ENCODE results near the gene POU3F4.

Gene POU3F4

GRCh38 chrX:83516597-83516996 lies 8.5 kb downstream of the POU3F4 start:
- peaks cover 14% of the 10 kb centered on the region for H3K9me3 ChIP-seq (ENCODE audit: control insufficient read depth, low read depth, low read length)
- no peak overlapping the region for H3K27ac ChIP-seq (ENCODE audit: low read length)
- H3K27me3 ChIP-seq (ENCODE audit: control insufficient read depth, insufficient read depth, low read length), result no peaks in the 10 kb centered on the region
- no peak overlapping the region for H3K4me3 ChIP-seq (ENCODE audit: low read length)
- no peak overlapping the region for H3K9ac ChIP-seq (ENCODE audit: low read length)
- H3K4me1 ChIP-seq (ENCODE audit: control insufficient read depth, low read depth, low read length), result peaks cover 31% of the 10 kb centered on the region
- H3K36me3 ChIP-seq (ENCODE audit: control insufficient read depth, low read depth, low read length), result no peaks in the 10 kb centered on the region

DNA sequence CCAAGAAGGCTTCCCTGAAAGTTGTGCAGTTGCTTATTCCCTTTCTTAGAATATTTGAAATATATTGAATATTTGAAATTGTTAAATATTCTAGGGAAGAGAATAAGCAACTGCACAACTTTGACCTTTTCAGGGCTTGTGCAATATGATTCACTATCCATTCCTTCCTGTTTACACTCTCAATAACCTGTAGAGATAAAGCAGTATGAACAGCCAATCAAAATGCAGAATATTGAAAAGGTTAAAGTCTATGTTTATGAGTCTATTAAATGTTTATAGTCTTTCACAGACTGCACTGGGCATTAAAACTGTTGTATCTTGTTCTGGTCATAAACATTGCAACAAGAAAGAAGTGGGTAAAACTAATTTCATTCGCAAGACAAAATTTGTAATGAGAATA lies 13.8 kb downstream of the POU3F4 start:
- H3K9ac ChIP-seq (ENCODE audit: low read length), result no peak overlapping the region
- no peak overlapping the region for H3K4me3 ChIP-seq (ENCODE audit: low read length)
- no peak overlapping the region for H3K27ac ChIP-seq (ENCODE audit: low read length)

GRCh38 chrX:83529950-83530349 lies 21.9 kb downstream of the POU3F4 start:
- no peaks in the 10 kb centered on the region for H3K4me1 ChIP-seq (ENCODE audit: control insufficient read depth, low read depth, low read length)
- H3K9me3 ChIP-seq (ENCODE audit: control insufficient read depth, low read depth, low read length), result peaks cover 17% of the 10 kb centered on the region
- no peak overlapping the region for H3K9ac ChIP-seq (ENCODE audit: low read length)
- H3K4me3 ChIP-seq (ENCODE audit: low read length), result no peak overlapping the region
- H3K27me3 ChIP-seq (ENCODE audit: control insufficient read depth, insufficient read depth, low read length), result no peaks in the 10 kb centered on the region
- no peak overlapping the region for H3K27ac ChIP-seq (ENCODE audit: low read length)
- H3K36me3 ChIP-seq (ENCODE audit: control insufficient read depth, low read depth, low read length), result no peaks in the 10 kb centered on the region

More for the DNA sequence above, 13.8 kb downstream of the POU3F4 start:
- Histone ChIP-seq H3K27me3 (ENCODE audit: control insufficient read depth, insufficient read depth, low read length) (no peaks in the 10 kb centered on the region), H3K4me1 (ENCODE audit: control insufficient read depth, low read depth, low read length) (peaks cover 4% of the 10 kb centered on the region), H3K36me3 (ENCODE audit: control insufficient read depth, low read depth, low read length) (no peaks in the 10 kb centered on the region), H3K9me3 (ENCODE audit: control insufficient read depth, low read depth, low read length) (peaks cover 9% of the 10 kb centered on the region)

DNA sequence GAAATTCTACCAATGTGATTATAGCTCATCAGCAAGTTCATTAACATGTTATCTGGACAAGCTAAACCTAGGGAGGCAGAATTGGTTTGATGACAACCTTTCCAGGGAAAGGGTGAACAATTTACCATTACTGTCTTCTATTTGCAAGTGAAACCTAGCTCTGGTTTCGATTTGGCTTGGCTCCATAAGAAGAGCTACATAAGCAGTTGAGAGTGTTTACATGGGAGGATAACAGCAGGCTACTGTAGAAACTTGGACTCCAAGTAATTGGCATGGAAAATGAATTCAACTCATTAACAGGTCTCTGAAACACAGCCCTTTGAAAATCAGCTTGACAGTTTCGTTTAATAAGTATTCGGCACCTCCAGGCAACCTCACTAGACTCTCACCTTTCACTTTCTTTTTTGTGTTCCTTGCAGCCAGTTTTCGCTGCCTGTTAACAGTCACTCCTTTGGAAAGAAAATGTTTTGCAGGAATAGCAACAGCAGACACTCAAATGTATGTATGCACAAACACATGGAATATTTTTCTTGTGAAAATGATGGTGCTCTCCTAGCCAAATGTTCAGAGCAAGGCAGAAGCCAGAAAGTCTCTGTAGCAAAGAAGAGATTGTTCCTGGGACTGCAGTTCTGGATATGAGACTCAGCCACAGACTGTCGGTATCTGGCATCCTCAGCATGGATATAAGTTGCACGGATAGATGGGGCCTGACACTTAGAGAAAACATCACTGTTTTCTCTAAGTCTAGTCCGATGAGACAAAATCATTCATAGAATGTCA lies 27.5 kb downstream of the POU3F4 start:
- Histone ChIP-seq H3K9me3 (ENCODE audit: control insufficient read depth, low read depth, low read length) (peaks cover 30% of the 10 kb centered on the region), H3K9ac (ENCODE audit: low read length) (no peak overlapping the region), H3K36me3 (ENCODE audit: control insufficient read depth, low read depth, low read length) (no peaks in the 10 kb centered on the region), H3K4me1 (ENCODE audit: control insufficient read depth, low read depth, low read length) (no peaks in the 10 kb centered on the region), H3K27me3 (ENCODE audit: control insufficient read depth, insufficient read depth, low read length) (no peaks in the 10 kb centered on the region), H3K4me3 (ENCODE audit: low read length) (no peak overlapping the region), H3K27ac (ENCODE audit: low read length) (no peak overlapping the region)
